NB4 (cell line): ENCODE results near the gene TIMM17B.
A peak's percentile ranks its signal among the peaks of the same experiment; 100 is the strongest.

ENCODE experiments used
- DNase-seq: peaks from one replicate; pipeline ENCODE4 v3.0.0; 2010; ENCODE audit warnings: low read depth
- H3K4me3 ChIP-seq: one replicate; pipeline ENCODE4 v1.5.1; 2011; ENCODE audit warnings: mild to moderate bottlenecking, low read depth, low read length, moderate library complexity
- CTCF ChIP-seq: IDR thresholded peaks from one replicate; pipeline ENCODE4 v1.5.1; 2012; ENCODE audit warnings: low read depth, low read length
- MAX ChIP-seq: IDR thresholded peaks from 2 replicates; pipeline ENCODE4 v1.6.1; 2011; ENCODE audit warnings: low read depth, low read length
- MYC ChIP-seq: IDR thresholded peaks from 2 replicates; pipeline ENCODE4 v1.6.1; 2011; ENCODE audit warnings: low read depth, low read length
- POLR2A ChIP-seq: IDR thresholded peaks from 2 replicates; pipeline ENCODE4 v1.6.1; 2011; ENCODE audit warnings: mild to moderate bottlenecking; ENCODE audit not compliant: insufficient read length; ENCODE audit errors: extremely low read depth

The TIMM17B gene

GRCh38 chrX:48902135-48902534 lies 4.6 kb upstream of the TIMM17B start:
- H3K4me3 ChIP-seq, result no peak overlapping the region
- no peak for DNase-seq

GRCh38 chrX:48901069-48901468 lies 3.5 kb upstream of the TIMM17B start:
- TF ChIP-seq CTCF, result no peak
- no peak for TF ChIP-seq MAX
- no peak for TF ChIP-seq MYC
- TF ChIP-seq POLR2A, result no peak
- DNase-seq, result no peak
- no peak overlapping the region for H3K4me3 ChIP-seq

More at GRCh38 chrX:48902135-48902534, 4.6 kb upstream of the TIMM17B start:
- TF ChIP-seq MAX (no peak), MYC (no peak), POLR2A (no peak), CTCF (no peak)

GRCh38 chrX:48899078-48899410 lies 1.5 kb upstream of the TIMM17B start:
- no peak overlapping the region for H3K4me3 ChIP-seq
- DNase-seq, result no peak
- no peak for TF ChIP-seq POLR2A
- TF ChIP-seq CTCF, result no peak
- TF ChIP-seq MAX, result no peak
- no peak for TF ChIP-seq MYC

- DNase-seq, result peak; percentile 87
- TF ChIP-seq MYC (peak; percentile 43; the same call in 1 of the 2 replicates), CTCF (no peak)
- H3K4me3 ChIP-seq, result peak overlapping the region; percentile 66
Observed at GRCh38 chrX:48897157-48897624, 377 bp downstream of the TIMM17B start.

- TF ChIP-seq MAX (no peak), CTCF (no peak), POLR2A (no peak), MYC (no peak)
- H3K4me3 ChIP-seq, result peak overlapping the region; percentile 66
Observed at GRCh38 chrX:48896611-48897011, 957 bp downstream of the TIMM17B start.

GRCh38 chrX:48894891-48895290 lies 2.7 kb downstream of the TIMM17B start:
- H3K4me3 ChIP-seq, result no peak overlapping the region
- DNase-seq, result no peak
- TF ChIP-seq POLR2A, result no peak
- TF ChIP-seq MYC, result no peak
- TF ChIP-seq CTCF, result no peak
- TF ChIP-seq MAX, result no peak

More at GRCh38 chrX:48896611-48897011, 957 bp downstream of the TIMM17B start:
- peak; percentile 71 for DNase-seq
